CD8-positive, alpha-beta memory T cell (primary cell): ENCODE results near the gene C1QTNF6. TPM values are rescaled to one million over a fixed set of nuclear protein-coding genes. Genes with fewer than 3 reads are reported as not detected.
"Not testable (repeated sequence)": the region's sequence is repeated elsewhere in the genome, so short reads cannot be mapped to it uniquely, and the experiment has no call there.

Source experiments
- CTCF ChIA-PET: fragments of 350-600 bp; sonication (Branson Sonifier 250); formaldehyde crosslinking; loops from one replicate; lab custom pipeline; 2021; ENCODE audit warnings: antibody characterized with exemption; lab: Charles Lee
- POLR2A ChIA-PET: fragments of 350-600 bp; sonication (Branson Sonifier 250); formaldehyde crosslinking; loops from one replicate; lab custom pipeline; 2021; ENCODE audit warnings: antibody characterized with exemption; lab: Charles Lee
- DNase-seq, 5 donors: peaks; one replicate each; pipeline versions ENCODE4 v3.0.0 to v3.0.0-alpha.2; 2020 to 2022; ENCODE audit warnings: mixed read lengths in 1 of 5
- H3K27ac ChIP-seq: one replicate; pipeline ENCODE4 v1.7.0; 2013; ENCODE audit warnings: low read depth, mild to moderate bottlenecking, low read length, moderate library complexity
- H3K27me3 ChIP-seq: 2 replicates; pipeline ENCODE4 v1.7.0; 2013; ENCODE audit warnings: low read length, mild to moderate bottlenecking; ENCODE audit not compliant: insufficient read depth, poor library complexity, severe bottlenecking
- H3K36me3 ChIP-seq: 2 replicates; pipeline ENCODE4 v1.7.0; 2013; ENCODE audit warnings: mild to moderate bottlenecking, low read length, moderate library complexity; ENCODE audit not compliant: insufficient read depth
- H3K4me1 ChIP-seq: 2 replicates; pipeline ENCODE4 v1.7.0; 2013; ENCODE audit warnings: mild to moderate bottlenecking, low read length, moderate library complexity; ENCODE audit not compliant: insufficient read depth
- H3K4me3 ChIP-seq: 2 replicates; pipeline ENCODE4 v1.7.0; 2013; ENCODE audit warnings: mild to moderate bottlenecking, low read length
- H3K9me3 ChIP-seq: 2 replicates; pipeline ENCODE4 v1.7.0; 2013; ENCODE audit warnings: mild to moderate bottlenecking, low read length
- H3K27ac Mint-ChIP-seq, 8 donors: one replicate each; pipeline ENCODE4 v1.8.0; 2020 to 2021; ENCODE audit warnings: mixed read lengths in 8 of 8, mild to moderate bottlenecking in 6 of 8, inconsistent platforms in 3 of 8, moderate library complexity in 3 of 8
- H3K27me3 Mint-ChIP-seq, 2 donors: one replicate each; pipeline ENCODE4 v1.8.0; 2020 to 2021; ENCODE audit warnings: mixed read lengths in 2 of 2, mild to moderate bottlenecking in 1 of 2, moderate library complexity in 1 of 2
- H3K36me3 Mint-ChIP-seq, 3 donors: one replicate each; pipeline ENCODE4 v1.8.0; 2020 to 2021; ENCODE audit warnings: mixed read lengths in 3 of 3, inconsistent platforms in 1 of 3, mild to moderate bottlenecking in 1 of 3
- H3K4me1 Mint-ChIP-seq, 3 donors: one replicate each; pipeline ENCODE4 v1.8.0; 2020 to 2021; ENCODE audit warnings: mixed read lengths in 3 of 3, inconsistent platforms in 1 of 3, mild to moderate bottlenecking in 1 of 3
- H3K4me3 Mint-ChIP-seq, 7 donors: one replicate each; pipeline ENCODE4 v1.8.0; 2020 to 2021; ENCODE audit warnings: mixed read lengths in 7 of 7, mild to moderate bottlenecking in 6 of 7, moderate library complexity in 4 of 7, inconsistent platforms in 2 of 7
- H3K9me3 Mint-ChIP-seq, 5 donors: one replicate each; pipeline ENCODE4 v1.8.0; 2020 to 2022; ENCODE audit warnings: mixed read lengths in 5 of 5, mild to moderate bottlenecking in 3 of 5, moderate library complexity in 2 of 5, inconsistent platforms in 1 of 5
- polyA plus RNA-seq: library from polyadenylated mRNA; unstranded; fragments of 300-500 nt; fragmentation: Illumina TruSeq; gene quantifications from one replicate; pipeline ENCODE4 v1.2.3, GENCODE V29; 2021
- total RNA-seq, 2 experiments: library from RNA; stranded (reverse); gene quantifications; one replicate each; pipeline ENCODE4 v1.2.3, GENCODE V29; 2021

The C1QTNF6 gene
- total and polyA plus RNA-seq, 3 experiments from 2014 or later = 1.8 to 4.3 (median 3.6) TPM

DNA sequence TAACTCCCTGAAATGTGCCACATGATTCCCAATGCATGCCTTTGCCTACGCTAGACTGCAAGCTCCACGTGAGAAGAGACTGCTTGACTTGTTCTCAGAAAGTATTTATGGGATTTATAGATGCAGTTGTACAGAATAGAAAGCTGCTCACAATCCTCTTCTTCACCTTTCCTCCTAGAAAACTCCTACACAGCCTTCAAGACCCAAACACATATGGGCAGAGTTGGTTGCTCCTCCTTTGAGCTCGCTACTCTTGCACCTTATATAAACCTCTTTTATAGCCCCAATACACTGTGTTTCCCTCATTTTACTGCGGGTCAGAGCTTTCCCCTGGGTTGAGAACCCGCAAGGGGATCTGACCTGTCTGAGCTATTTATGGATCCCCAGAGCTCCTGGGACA lies 16.4 kb downstream of the C1QTNF6 start:
- H3K27me3 Mint-ChIP-seq = no peaks in the 10 kb centered on the region
- Histone ChIP-seq H3K9me3 (no peaks in the 10 kb centered on the region), H3K27me3 (no peaks in the 10 kb centered on the region), H3K4me3 (no peak overlapping the region), H3K27ac (no peak overlapping the region), H3K36me3 (no peaks in the 10 kb centered on the region), H3K4me1 (peaks cover 46% of the 10 kb centered on the region)
- H3K36me3 Mint-ChIP-seq = peaks cover 0 to 65% (median 20%) of the 10 kb centered on the region in 3 donors
- CTCF ChIA-PET = interaction anchor here (1.1 to 1.5 kb wide), 2 partner anchors 8 to 48 kb away, joined by 3 to 4 read pairs; no protein-coding TSS in a partner anchor
- DNase-seq = no peak
- H3K4me1 Mint-ChIP-seq = peaks cover 64 to 82% (median 79%) of the 10 kb centered on the region in 3 donors
- peak overlapping the region in 2 of 7 donors; percentile 23 for H3K4me3 Mint-ChIP-seq
- POLR2A ChIA-PET = interaction anchor here (0.7 kb wide), 1 partner anchor 58 kb away, joined by 7 read pairs; no protein-coding TSS in a partner anchor
- H3K9me3 Mint-ChIP-seq = no peaks in the 10 kb centered on the region
- H3K27ac Mint-ChIP-seq = peak overlapping the region in 7 of 8 donors; percentile 8 to 92 (median 84)

DNA sequence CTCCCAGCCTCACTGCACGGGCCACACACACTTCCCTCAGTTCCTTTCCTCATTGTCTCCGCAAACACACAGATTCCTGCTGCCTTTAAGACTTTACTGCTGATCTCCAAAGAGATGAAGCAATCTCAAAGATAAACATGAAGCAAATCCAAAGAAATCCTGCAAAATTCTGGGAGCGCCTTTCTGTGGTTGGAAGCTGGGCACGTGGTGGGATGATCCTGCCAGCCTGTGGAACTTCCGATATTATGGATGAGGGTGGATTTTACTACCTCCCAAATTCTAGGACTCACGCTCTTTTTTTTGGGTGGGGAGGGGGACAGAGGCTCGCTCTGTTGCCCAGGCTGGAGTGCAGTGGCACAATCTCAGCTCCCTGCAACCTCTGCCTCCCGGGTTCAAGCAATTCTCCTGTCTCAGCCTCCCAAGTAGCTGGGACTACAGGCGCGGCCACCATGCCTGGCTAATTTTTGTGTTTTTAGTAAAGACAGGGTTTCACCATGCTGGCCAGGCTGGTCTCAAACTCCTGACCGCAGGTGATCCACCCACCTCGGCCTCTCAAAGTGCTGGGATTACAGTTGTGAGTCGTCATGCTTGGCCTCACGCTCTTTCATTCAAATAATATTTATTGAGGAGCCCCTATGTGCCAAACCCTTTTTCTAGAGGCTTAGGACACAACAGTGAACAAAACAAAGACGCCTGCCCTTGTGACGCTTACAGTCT lies 17.2 kb downstream of the C1QTNF6 start:
- not testable (repeated sequence) for H3K4me3 ChIP-seq, H3K27me3 Mint-ChIP-seq, H3K9me3 Mint-ChIP-seq, DNase-seq, H3K36me3 ChIP-seq, H3K9me3 ChIP-seq, H3K27me3 ChIP-seq
- Histone ChIP-seq H3K27ac (peak overlapping the region; percentile 35), H3K4me1 (peaks cover 50% of the 10 kb centered on the region)
- Mint-ChIP-seq H3K4me1 (peaks cover 67 to 82% (median 82%) of the 10 kb centered on the region in 3 donors), H3K27ac (peak overlapping the region; percentile 52 to 98 (median 90)), H3K4me3 (peak overlapping the region in 6 of 7 donors; percentile 39 to 95 (median 67)), H3K36me3 (peaks cover 0 to 59% (median 19%) of the 10 kb centered on the region in 3 donors)
- ChIA-PET POLR2A (interaction anchor here (0.6 to 1.3 kb wide), 3 partner anchors 13 to 27 kb away, joined by 3 to 4 read pairs (median 3); no protein-coding TSS in a partner anchor), CTCF (interaction anchor here (0.9 to 1.2 kb wide), 4 partner anchors 21 to 47 kb away, joined by 3 to 9 read pairs (median 5); no protein-coding TSS in a partner anchor)

DNA sequence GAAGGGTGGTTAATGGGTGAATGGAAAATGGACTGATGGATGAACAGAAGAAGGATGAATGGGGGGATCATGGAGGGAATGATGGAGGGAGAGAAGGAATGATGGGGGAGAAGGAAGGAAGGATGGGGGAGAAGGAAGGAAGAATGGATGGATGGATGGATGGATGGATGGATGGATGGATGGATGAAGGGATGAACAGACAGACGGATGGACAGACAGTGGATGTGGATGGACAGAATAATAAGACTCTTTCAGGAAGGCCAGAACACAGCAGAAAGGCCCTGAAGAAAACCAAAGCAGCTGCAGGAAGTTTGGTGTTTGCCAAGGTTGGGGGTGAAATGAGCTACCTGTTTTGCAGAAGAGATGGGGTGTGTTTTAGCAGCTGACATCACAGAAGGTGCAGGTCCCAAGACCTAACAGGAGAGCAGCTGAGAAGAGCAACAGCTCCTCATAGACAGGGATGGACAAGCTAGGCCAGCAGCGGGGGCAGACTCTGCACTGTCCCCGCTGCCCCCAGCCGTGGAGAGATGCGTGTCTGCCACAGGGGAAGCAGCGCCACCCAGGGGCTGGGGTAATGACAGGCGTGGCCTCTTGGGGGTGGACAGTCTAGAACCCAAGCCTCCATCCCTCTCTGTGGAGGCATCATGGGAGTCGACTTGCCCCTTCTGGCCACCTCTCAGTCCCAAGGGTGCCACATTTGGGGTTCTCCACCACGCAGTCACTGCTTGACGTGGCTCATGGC lies 17.9 kb downstream of the C1QTNF6 start:
- peak overlapping the region; percentile 80 to 98 (median 98) for H3K27ac Mint-ChIP-seq
- no peaks in the 10 kb centered on the region for H3K36me3 ChIP-seq
- peak overlapping the region; percentile 16 to 95 (median 89) for H3K4me3 Mint-ChIP-seq
- CTCF ChIA-PET = interaction anchor here (0.6 to 1.2 kb wide), 4 partner anchors 10 to 30 kb away, joined by 3 to 9 read pairs (median 5); no protein-coding TSS in a partner anchor
- H3K4me1 Mint-ChIP-seq = peaks cover 73 to 89% (median 88%) of the 10 kb centered on the region in 3 donors
- H3K9me3 ChIP-seq = no peaks in the 10 kb centered on the region
- peak overlapping the region; percentile 35 for H3K27ac ChIP-seq
- H3K4me3 ChIP-seq = no peak overlapping the region
- peaks cover 0 to 54% (median 19%) of the 10 kb centered on the region in 3 donors for H3K36me3 Mint-ChIP-seq
- H3K27me3 ChIP-seq = no peaks in the 10 kb centered on the region
- DNase-seq = peak in 1 of 5 donors; percentile 33
- H3K4me1 ChIP-seq = peaks cover 56% of the 10 kb centered on the region
- no peaks in the 10 kb centered on the region for H3K9me3 Mint-ChIP-seq
- no peaks in the 10 kb centered on the region for H3K27me3 Mint-ChIP-seq
- POLR2A ChIA-PET = interaction anchor here (0.6 to 1.3 kb wide), 3 partner anchors 14 to 27 kb away, joined by 3 to 4 read pairs (median 3); no protein-coding TSS in a partner anchor

DNA sequence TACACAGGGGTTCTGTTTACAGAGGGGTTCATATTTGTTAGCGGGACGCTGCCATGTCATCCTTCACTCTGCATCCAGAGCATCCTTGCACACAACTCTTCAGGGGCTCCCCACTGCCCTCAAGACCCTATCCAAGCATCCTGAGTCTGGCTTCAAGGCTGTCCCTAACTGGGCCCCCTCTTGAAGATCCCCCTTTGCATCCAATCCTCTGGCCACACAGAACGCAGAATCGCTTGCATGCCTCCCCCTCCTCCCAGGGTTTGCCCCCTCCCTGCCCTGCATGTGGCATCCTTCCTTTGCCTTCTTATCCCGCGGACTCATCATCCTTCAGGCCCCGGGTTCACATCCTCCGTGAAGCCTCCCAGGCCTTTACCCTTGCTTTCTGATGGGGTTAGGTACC lies 18.6 kb downstream of the C1QTNF6 start:
- ChIA-PET POLR2A (interaction anchor here (1.0 kb wide), 1 partner anchor 28 kb away, joined by 3 read pairs; no protein-coding TSS in a partner anchor), CTCF (interaction anchor here (0.6 to 1.2 kb wide), 3 partner anchors 11 to 29 kb away, joined by 3 to 9 read pairs (median 7); no protein-coding TSS in a partner anchor)
- Mint-ChIP-seq H3K4me1 (peaks cover 75 to 90% (median 89%) of the 10 kb centered on the region in 3 donors), H3K27me3 (no peaks in the 10 kb centered on the region), H3K9me3 (no peaks in the 10 kb centered on the region), H3K27ac (peak overlapping the region; percentile 80 to 99 (median 98)), H3K4me3 (peak overlapping the region; percentile 82 to 97 (median 89)), H3K36me3 (peaks cover 0 to 47% (median 13%) of the 10 kb centered on the region in 3 donors)
- Histone ChIP-seq H3K27me3 (no peaks in the 10 kb centered on the region), H3K36me3 (no peaks in the 10 kb centered on the region), H3K4me1 (peaks cover 63% of the 10 kb centered on the region), H3K27ac (no peak overlapping the region), H3K4me3 (no peak overlapping the region), H3K9me3 (no peaks in the 10 kb centered on the region)
- no peak for DNase-seq

DNA sequence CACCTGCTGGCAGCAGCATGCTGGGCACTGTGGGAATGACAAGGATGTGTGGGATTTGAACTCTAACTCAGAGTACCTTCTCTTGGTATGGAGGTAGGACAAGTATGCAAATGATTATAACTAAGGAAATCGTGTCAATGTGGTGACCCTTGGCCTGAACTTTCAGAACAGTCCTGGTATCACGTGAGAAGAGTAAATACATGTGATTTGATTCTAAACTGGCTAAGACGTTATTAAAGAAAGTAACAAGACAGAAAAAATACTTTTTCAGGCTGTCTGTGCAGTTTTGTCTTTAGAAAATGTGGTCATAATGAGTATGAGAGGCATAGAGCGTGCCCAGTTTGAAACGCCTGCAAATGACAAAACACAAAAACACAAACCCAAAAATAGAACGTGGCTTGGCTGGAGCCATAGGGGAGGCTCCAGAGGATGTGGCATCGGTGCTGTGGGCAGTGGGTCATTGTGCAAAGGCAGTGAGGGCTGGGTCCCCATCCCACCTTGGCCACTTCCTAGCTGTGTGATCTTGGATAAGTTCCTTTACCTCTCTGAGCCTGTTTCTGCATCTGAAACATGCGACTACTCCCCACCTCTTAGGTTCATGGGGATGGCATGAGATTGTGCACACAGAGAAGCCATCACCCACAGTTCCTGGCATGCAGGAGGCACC lies 19.9 kb downstream of the C1QTNF6 start:
- Histone ChIP-seq H3K27me3 (no peaks in the 10 kb centered on the region), H3K4me3 (peak overlapping the region; percentile 63), H3K27ac (peak overlapping the region; percentile 48), H3K36me3 (no peaks in the 10 kb centered on the region), H3K9me3 (no peaks in the 10 kb centered on the region), H3K4me1 (peaks cover 75% of the 10 kb centered on the region)
- Mint-ChIP-seq H3K4me3 (peak overlapping the region; percentile 82 to 97 (median 89)), H3K36me3 (peaks cover 0 to 39% (median 7%) of the 10 kb centered on the region in 3 donors), H3K27me3 (no peaks in the 10 kb centered on the region), H3K4me1 (peaks cover 85 to 97% (median 95%) of the 10 kb centered on the region in 3 donors), H3K9me3 (no peaks in the 10 kb centered on the region), H3K27ac (peak overlapping the region; percentile 85 to 99 (median 98))
- ChIA-PET POLR2A (interaction anchor here (1.5 kb wide), 1 partner anchor 74 kb away, joined by 4 read pairs; no protein-coding TSS in a partner anchor), CTCF (interaction anchor here (1.2 to 9.6 kb wide), 7 partner anchors 15 to 191 kb away, joined by 3 to 127 read pairs (median 14); partner anchors contain the start of gene RAC2)
- peak in 1 of 5 donors; percentile 36 for DNase-seq

DNA sequence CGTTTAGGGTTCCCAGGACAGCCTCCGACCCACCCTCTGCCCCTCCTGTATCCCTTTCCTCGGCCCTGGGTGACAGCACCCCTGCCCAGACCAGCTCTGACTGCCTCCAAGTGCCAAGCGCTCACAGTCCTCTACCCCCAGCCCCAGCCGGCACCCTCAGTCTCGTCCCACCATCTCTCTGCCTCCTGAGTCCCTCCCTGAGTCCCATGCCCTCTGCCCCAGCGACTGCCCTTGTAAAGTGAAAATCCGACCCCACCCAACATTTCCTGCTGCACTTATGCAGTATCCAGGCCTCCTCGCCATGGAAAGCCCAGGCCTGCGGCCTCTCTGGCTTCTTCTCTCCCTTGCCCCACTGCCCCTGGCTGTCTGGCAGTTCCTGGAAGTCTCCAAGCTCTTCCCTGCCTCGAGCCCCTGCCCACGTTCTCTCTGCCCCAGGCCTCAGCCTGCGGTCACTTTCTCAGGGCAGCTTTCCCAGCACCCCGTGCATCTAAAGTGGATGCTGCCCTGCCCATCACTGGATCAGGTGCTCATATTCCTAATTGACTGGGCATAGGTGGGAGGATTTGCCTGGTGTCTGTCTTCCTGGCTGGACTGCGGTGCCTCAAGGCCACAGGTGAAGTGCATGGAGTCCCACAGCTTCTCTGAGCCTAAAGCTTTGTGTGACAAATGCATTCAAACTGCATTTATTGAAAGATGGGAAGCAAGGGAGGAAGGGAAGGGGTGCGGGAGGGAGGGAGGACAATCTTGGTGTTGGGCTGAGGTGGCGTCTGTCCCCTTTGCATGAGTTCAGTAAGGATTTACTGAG lies 20.7 kb downstream of the C1QTNF6 start:
- peaks cover 82% of the 10 kb centered on the region for H3K4me1 ChIP-seq
- POLR2A ChIA-PET = interaction anchor here (0.6 to 3.1 kb wide), 7 partner anchors 18 to 167 kb away, joined by 3 to 29 read pairs (median 4); partner anchors contain the start of gene IL2RB

More for the DNA sequence above, 20.7 kb downstream of the C1QTNF6 start:
- peaks cover 90 to 97% (median 96%) of the 10 kb centered on the region in 3 donors for H3K4me1 Mint-ChIP-seq
- Histone ChIP-seq H3K27ac (peak overlapping the region; percentile 48), H3K27me3 (no peaks in the 10 kb centered on the region), H3K9me3 (no peaks in the 10 kb centered on the region), H3K4me3 (peak overlapping the region; percentile 63), H3K36me3 (no peaks in the 10 kb centered on the region)
- DNase-seq = peak in 1 of 5 donors; percentile 42
- peak overlapping the region; percentile 85 to 99 (median 98) for H3K27ac Mint-ChIP-seq
- CTCF ChIA-PET = interaction anchor here (0.8 to 9.6 kb wide), 18 partner anchors 8 to 190 kb away, joined by 3 to 127 read pairs (median 7); partner anchors contain the start of genes IL2RB and RAC2
- peak overlapping the region; percentile 82 to 97 (median 89) for H3K4me3 Mint-ChIP-seq
- no peaks in the 10 kb centered on the region for H3K27me3 Mint-ChIP-seq
- no peaks in the 10 kb centered on the region for H3K9me3 Mint-ChIP-seq
- H3K36me3 Mint-ChIP-seq = peaks cover 0 to 33% (median 7%) of the 10 kb centered on the region in 3 donors
